ENCODE results near the gene CCDC3.
A peak's percentile ranks its signal among the peaks of the same experiment; 100 is the strongest.

The CCDC3 gene

GRCh38 chr10:12940791-12941190 lies 60.7 kb downstream of the CCDC3 start:
- H3K4me3 ChIP-seq (replicated peaks; ENCODE audit: insufficient read depth, low read length): no peak overlapping the region
- H3K27ac ChIP-seq (replicated peaks): no peak overlapping the region
- no peaks in the 10 kb centered on the region for H3K27me3 ChIP-seq (ENCODE audit: insufficient read depth, poor library complexity, severe bottlenecking)
- DNase-seq (ENCODE audit: low read depth in 1 of 2, low spot score in 1 of 2): no peak
- TF ChIP-seq SPI1 (IDR thresholded peaks at IDR 0.05; ENCODE audit: borderline replicate concordance, low read depth): no peak

- Histone ChIP-seq H3K27me3 (ENCODE audit: insufficient read depth, poor library complexity, severe bottlenecking) (no peaks in the 10 kb centered on the region), H3K27ac (replicated peaks) (no peak overlapping the region), H3K4me3 (replicated peaks; ENCODE audit: insufficient read depth, low read length) (no peak overlapping the region)
- TF ChIP-seq POLR2AphosphoS5 (IDR thresholded peaks at IDR 0.05; ENCODE audit: low read depth) (no peak), CTCF (IDR thresholded peaks at IDR 0.05; ENCODE audit: insufficient read depth, low read length) (no peak), REST (IDR thresholded peaks at IDR 0.05; ENCODE audit: insufficient replicate concordance, low read depth) (no peak), GABPA (IDR thresholded peaks at IDR 0.05; ENCODE audit: low read depth) (no peak), SPI1 (IDR thresholded peaks at IDR 0.05; ENCODE audit: borderline replicate concordance, low read depth) (no peak)
- DNase-seq (ENCODE audit: low read depth in 1 of 2, low spot score in 1 of 2): no peak
Measured at GRCh38 chr10:12938271-12938670, 63.2 kb downstream of the CCDC3 start.

- Histone ChIP-seq H3K4me3 (replicated peaks; ENCODE audit: insufficient read depth, low read length) (no peak overlapping the region), H3K27me3 (ENCODE audit: insufficient read depth, poor library complexity, severe bottlenecking) (no peaks in the 10 kb centered on the region), H3K27ac (replicated peaks) (no peak overlapping the region)
- TF ChIP-seq GABPA (IDR thresholded peaks at IDR 0.05; ENCODE audit: low read depth) (no peak), CTCF (IDR thresholded peaks at IDR 0.05; ENCODE audit: insufficient read depth, low read length) (no peak), SPI1 (IDR thresholded peaks at IDR 0.05; ENCODE audit: borderline replicate concordance, low read depth) (no peak), POLR2AphosphoS5 (IDR thresholded peaks at IDR 0.05; ENCODE audit: low read depth) (no peak), REST (IDR thresholded peaks at IDR 0.05; ENCODE audit: insufficient replicate concordance, low read depth) (no peak)
- DNase-seq (ENCODE audit: low read depth in 1 of 2, low spot score in 1 of 2): no peak
Measured at GRCh38 chr10:12937527-12937926, 64.0 kb downstream of the CCDC3 start.

GRCh38 chr10:12934777-12935176 lies 66.7 kb downstream of the CCDC3 start:
- peak in 1 of 2 experiments; percentile 0 for DNase-seq (ENCODE audit: low read depth in 1 of 2, low spot score in 1 of 2)
- TF ChIP-seq CTCF (IDR thresholded peaks at IDR 0.05; ENCODE audit: insufficient read depth, low read length) (no peak), GABPA (IDR thresholded peaks at IDR 0.05; ENCODE audit: low read depth) (no peak), SPI1 (IDR thresholded peaks at IDR 0.05; ENCODE audit: borderline replicate concordance, low read depth) (no peak), POLR2AphosphoS5 (IDR thresholded peaks at IDR 0.05; ENCODE audit: low read depth) (no peak), REST (IDR thresholded peaks at IDR 0.05; ENCODE audit: insufficient replicate concordance, low read depth) (no peak)
- Histone ChIP-seq H3K4me3 (replicated peaks; ENCODE audit: insufficient read depth, low read length) (no peak overlapping the region), H3K27ac (replicated peaks) (no peak overlapping the region), H3K27me3 (ENCODE audit: insufficient read depth, poor library complexity, severe bottlenecking) (no peaks in the 10 kb centered on the region)

All from HL-60 (cell line).